Natural killer cell (primary cell): ENCODE measurements around the gene PALLD. TPM values are rescaled to one million over a fixed set of nuclear protein-coding genes. Genes with fewer than 3 reads are reported as not detected.

Experiments
- ATAC-seq, 3 donors: fragments of 150-1000 bp in 2 of 3; fragments of 200-7000 bp in 1 of 3; cut with Tn5 transposase; 1 replicate in 1 of 3; 2 replicates in 2 of 3; pipeline ENCODE4 v1.10.0; 2021; ENCODE audit warnings: mild to moderate bottlenecking in 2 of 3, moderate library complexity in 2 of 3
- DNase-seq, 2 donors: peaks; one replicate each; pipeline versions ENCODE4 v3.0.0 to v3.0.0-alpha.2; 2013 to 2021; ENCODE audit warnings: mixed read lengths in 1 of 2
- H3K27ac ChIP-seq: one replicate; pipeline ENCODE4 v1.5.1; 2013; ENCODE audit warnings: mild to moderate bottlenecking, low read length
- H3K27me3 ChIP-seq: one replicate; pipeline ENCODE4 v1.6.1; 2013; ENCODE audit warnings: low read length; ENCODE audit not compliant: control insufficient read depth, insufficient read depth
- H3K36me3 ChIP-seq: one replicate; pipeline ENCODE4 v1.6.1; 2013; ENCODE audit warnings: low read length; ENCODE audit not compliant: control insufficient read depth, insufficient read depth
- H3K4me1 ChIP-seq: one replicate; pipeline ENCODE4 v1.6.1; 2013; ENCODE audit warnings: low read length; ENCODE audit not compliant: control insufficient read depth, insufficient read depth
- H3K4me3 ChIP-seq: one replicate; pipeline ENCODE4 v1.5.1; 2013; ENCODE audit warnings: low read length
- H3K9me3 ChIP-seq: one replicate; pipeline ENCODE4 v1.6.1; 2013; ENCODE audit warnings: low read length; ENCODE audit not compliant: control insufficient read depth, insufficient read depth
- H3K27ac Mint-ChIP-seq, 2 donors: one replicate each; pipeline ENCODE4 v1.8.0; 2022; ENCODE audit warnings: mild to moderate bottlenecking in 2 of 2, mixed read lengths in 2 of 2, moderate library complexity in 1 of 2
- H3K27me3 Mint-ChIP-seq, 2 donors: one replicate each; pipeline ENCODE4 v1.8.0; 2022; ENCODE audit warnings: low read depth in 2 of 2, mixed read lengths in 2 of 2
- H3K36me3 Mint-ChIP-seq: one replicate; pipeline ENCODE4 v1.8.0; 2022; ENCODE audit warnings: mixed read lengths
- H3K4me1 Mint-ChIP-seq, 2 donors: one replicate each; pipeline ENCODE4 v1.8.0; 2022; ENCODE audit warnings: mixed read lengths in 2 of 2
- H3K4me3 Mint-ChIP-seq: one replicate; pipeline ENCODE4 v1.8.0; 2022; ENCODE audit warnings: mild to moderate bottlenecking, moderate library complexity, mixed read lengths
- H3K9me3 Mint-ChIP-seq, 2 donors: one replicate each; pipeline ENCODE4 v1.8.0; 2022; ENCODE audit warnings: mixed read lengths in 2 of 2
- WGBS: methylation state at CpG from one replicate; pipeline ENCODE4 v1.1.7; 2013; ENCODE audit warnings: missing lambda C conversion rate; ENCODE audit not compliant: insufficient coverage; 5-methylcytosine and 5-hydroxymethylcytosine counted together
- intact Hi-C: fragments of 100-400 bp; cut with micrococcal nuclease; formaldehyde crosslinking; loops from one replicate; pipeline ENCODE4 v1.14.2; 2022
- total RNA-seq, 4 donors: library from RNA; stranded (reverse); fragments of 120-200 nt in 1 of 4; gene quantifications; one replicate each; pipeline versions ENCODE4 v1.2.3 to v1.2.4, GENCODE V29; 2013 to 2022
- TF ChIP-seq, protein P1 (sequence below): fragments of 200-600 bp; IDR thresholded peaks from one replicate; pipeline ENCODE4 v1.8.0; 2022; ENCODE audit warnings: antibody characterized with exemption

The PALLD gene
- total RNA-seq, 3 donors from 2014 or later (not counting 1 experiment from before 2014, with no cell fraction given), result 15.1 to 25.4 (median 22.8) TPM

GRCh38 chr4:168744021-168744420 is 247.2 kb downstream of the PALLD start:
- no peak overlapping the region for H3K4me3 Mint-ChIP-seq
- H3K27me3 Mint-ChIP-seq, result peaks cover 17 to 53% of the 10 kb centered on the region in 2 donors
- TF ChIP-seq, protein P1, sequence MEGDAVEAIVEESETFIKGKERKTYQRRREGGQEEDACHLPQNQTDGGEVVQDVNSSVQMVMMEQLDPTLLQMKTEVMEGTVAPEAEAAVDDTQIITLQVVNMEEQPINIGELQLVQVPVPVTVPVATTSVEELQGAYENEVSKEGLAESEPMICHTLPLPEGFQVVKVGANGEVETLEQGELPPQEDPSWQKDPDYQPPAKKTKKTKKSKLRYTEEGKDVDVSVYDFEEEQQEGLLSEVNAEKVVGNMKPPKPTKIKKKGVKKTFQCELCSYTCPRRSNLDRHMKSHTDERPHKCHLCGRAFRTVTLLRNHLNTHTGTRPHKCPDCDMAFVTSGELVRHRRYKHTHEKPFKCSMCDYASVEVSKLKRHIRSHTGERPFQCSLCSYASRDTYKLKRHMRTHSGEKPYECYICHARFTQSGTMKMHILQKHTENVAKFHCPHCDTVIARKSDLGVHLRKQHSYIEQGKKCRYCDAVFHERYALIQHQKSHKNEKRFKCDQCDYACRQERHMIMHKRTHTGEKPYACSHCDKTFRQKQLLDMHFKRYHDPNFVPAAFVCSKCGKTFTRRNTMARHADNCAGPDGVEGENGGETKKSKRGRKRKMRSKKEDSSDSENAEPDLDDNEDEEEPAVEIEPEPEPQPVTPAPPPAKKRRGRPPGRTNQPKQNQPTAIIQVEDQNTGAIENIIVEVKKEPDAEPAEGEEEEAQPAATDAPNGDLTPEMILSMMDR, result no peak
- DNase-seq (no peak), ATAC-seq (peak in 1 of 3 donors; percentile 19)
- intact Hi-C loops, result no loop called here
- no peaks in the 10 kb centered on the region for H3K9me3 Mint-ChIP-seq
- H3K27ac Mint-ChIP-seq, result no peak overlapping the region
- 82% methylated on average over 5 of the region's 5 CpGs for WGBS
- no peaks in the 10 kb centered on the region for H3K27me3 ChIP-seq
- H3K36me3 Mint-ChIP-seq, result no peaks in the 10 kb centered on the region
- no peaks in the 10 kb centered on the region for H3K4me1 ChIP-seq
- H3K4me3 ChIP-seq, result no peak overlapping the region
- no peaks in the 10 kb centered on the region for H3K4me1 Mint-ChIP-seq
- H3K36me3 ChIP-seq, result no peaks in the 10 kb centered on the region
- no peaks in the 10 kb centered on the region for H3K9me3 ChIP-seq
- no peak overlapping the region for H3K27ac ChIP-seq

- no peak overlapping the region for H3K27ac ChIP-seq
- TF ChIP-seq, protein P1, result no peak
- DNase-seq (no peak), ATAC-seq (no peak)
- Mint-ChIP-seq H3K9me3 (no peaks in the 10 kb centered on the region), H3K27me3 (peaks cover 6 to 13% of the 10 kb centered on the region in 2 donors), H3K4me3 (no peak overlapping the region), H3K27ac (no peak overlapping the region), H3K36me3 (no peaks in the 10 kb centered on the region), H3K4me1 (no peaks in the 10 kb centered on the region)
- intact Hi-C loops, result no loop called here
- H3K4me3 ChIP-seq, result no peak overlapping the region
- no peaks in the 10 kb centered on the region for H3K27me3 ChIP-seq
- 93% methylated on average over 1 of the region's 1 CpG for WGBS
- H3K9me3 ChIP-seq, result no peaks in the 10 kb centered on the region
- no peaks in the 10 kb centered on the region for H3K4me1 ChIP-seq
- H3K36me3 ChIP-seq, result no peaks in the 10 kb centered on the region
Measured at GRCh38 chr4:168748807-168749206, 252.0 kb downstream of the PALLD start.

- no peak for ATAC-seq
- 94% methylated on average over 9 of the region's 12 CpGs for WGBS
Measured at GRCh38 chr4:168751263-168752225, 254.7 kb downstream of the PALLD start.

More at GRCh38 chr4:168751263-168752225, 254.7 kb downstream of the PALLD start:
- no peak for DNase-seq
- H3K27me3 Mint-ChIP-seq, result peaks cover 4 to 9% of the 10 kb centered on the region in 2 donors
- TF ChIP-seq, protein P1, result no peak
- no peaks in the 10 kb centered on the region for H3K9me3 Mint-ChIP-seq
- Histone ChIP-seq H3K27ac (no peak overlapping the region), H3K27me3 (no peaks in the 10 kb centered on the region), H3K9me3 (no peaks in the 10 kb centered on the region), H3K4me3 (no peak overlapping the region), H3K36me3 (no peaks in the 10 kb centered on the region), H3K4me1 (no peaks in the 10 kb centered on the region)
- no peak overlapping the region for H3K27ac Mint-ChIP-seq
- H3K4me3 Mint-ChIP-seq, result no peak overlapping the region
- intact Hi-C loops, result no loop called here
- H3K36me3 Mint-ChIP-seq, result no peaks in the 10 kb centered on the region
- H3K4me1 Mint-ChIP-seq, result no peaks in the 10 kb centered on the region
